Measurements from ENCODE around the gene SLIT3. TPM values are rescaled to one million over a fixed set of nuclear protein-coding genes. Genes with fewer than 3 reads are reported as not detected.

The SLIT3 gene
- total and polyA plus RNA-seq, 9 of the 15 experiments (the other 6 are each of a cell fraction or from before 2014, with no cell fraction given): 0.01 to 0.04 TPM; not detected in 7

DNA sequence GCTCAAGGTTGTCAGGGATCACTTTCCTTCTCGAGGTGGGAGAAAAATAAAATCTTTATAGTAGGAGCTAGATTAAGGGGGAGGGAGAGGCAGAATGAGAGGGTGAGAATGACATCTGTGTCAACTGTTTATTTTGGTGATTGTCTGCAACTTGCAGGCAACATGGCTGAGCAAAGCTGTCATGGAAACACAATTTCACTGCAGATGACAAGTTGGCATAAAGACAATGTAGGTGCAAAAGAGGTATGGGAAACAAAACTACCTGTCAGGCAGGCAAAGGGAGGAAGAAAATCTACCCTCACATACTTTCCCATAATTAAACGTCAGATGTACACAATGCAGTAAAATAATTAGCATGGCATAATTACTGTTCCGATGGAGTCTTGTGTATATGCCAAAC lies 167.4 kb downstream of the SLIT3 start:
- Histone ChIP-seq H3K4me2 (ENCODE audit: insufficient read depth, low read length) (no peak overlapping the region), H3K79me2 (ENCODE audit: control insufficient read depth, insufficient read depth, low read length) (no peaks in the 10 kb centered on the region), H3K27me3 (ENCODE audit: control insufficient read depth in 2 of 2, insufficient read depth in 2 of 2, low read length in 2 of 2) (peaks cover 0 to 7% of the 10 kb centered on the region in 2 experiments; a peak in 2 of 5 replicates), H3K4me3 (no peak overlapping the region), H3K9ac (ENCODE audit: insufficient read depth in 1 of 2, low read depth in 2 of 2, low read length in 2 of 2) (no peak overlapping the region), H3K36me3 (ENCODE audit: control insufficient read depth, insufficient read depth, low read length) (no peaks in the 10 kb centered on the region), H2AFZ (ENCODE audit: low read depth, low read length) (no peak overlapping the region), H4K20me1 (replicated peaks; ENCODE audit: control insufficient read depth, insufficient read depth, low read length) (no peaks in the 10 kb centered on the region), H3K27ac (ENCODE audit: extremely low read depth, low read depth, low read length) (no peak overlapping the region), H3K9me1 (ENCODE audit: control insufficient read depth, insufficient read depth, low read length) (no peaks in the 10 kb centered on the region), H3K9me3 (replicated peaks; ENCODE audit: control insufficient read depth, insufficient read depth, low read depth, low read length) (no peaks in the 10 kb centered on the region), H3K4me1 (replicated peaks in 1 of 2; ENCODE audit: control insufficient read depth in 2 of 2, insufficient read depth in 2 of 2, low read length in 2 of 2) (no peaks in the 10 kb centered on the region)
- WGBS (ENCODE audit: insufficient coverage, low coverage, missing lambda C conversion rate): 0% methylated on average over 3 of the region's 3 CpGs
- intact Hi-C loops (cut with micrococcal nuclease) (no loop called here), in situ Hi-C loops (cut with MboI) (no loop called here)
- BruUV-seq (replicated peaks): no TSS peak
- ATAC-seq (no peak), FAIRE-seq (no peak), DNase-seq (ENCODE audit: extremely low read depth in 1 of 4, low spot score in 3 of 4) (no peak)
- ChIA-PET CTCF (ENCODE audit: low intra/inter-chr PET ratio) (no interaction called here), POLR2A (no interaction called here)
- TF ChIP-seq, protein P1, sequence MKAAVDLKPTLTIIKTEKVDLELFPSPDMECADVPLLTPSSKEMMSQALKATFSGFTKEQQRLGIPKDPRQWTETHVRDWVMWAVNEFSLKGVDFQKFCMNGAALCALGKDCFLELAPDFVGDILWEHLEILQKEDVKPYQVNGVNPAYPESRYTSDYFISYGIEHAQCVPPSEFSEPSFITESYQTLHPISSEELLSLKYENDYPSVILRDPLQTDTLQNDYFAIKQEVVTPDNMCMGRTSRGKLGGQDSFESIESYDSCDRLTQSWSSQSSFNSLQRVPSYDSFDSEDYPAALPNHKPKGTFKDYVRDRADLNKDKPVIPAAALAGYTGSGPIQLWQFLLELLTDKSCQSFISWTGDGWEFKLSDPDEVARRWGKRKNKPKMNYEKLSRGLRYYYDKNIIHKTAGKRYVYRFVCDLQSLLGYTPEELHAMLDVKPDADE (conservative IDR thresholded peaks at IDR 0.05; ENCODE audit: control insufficient read depth, low read depth, low read length): no peak
- TF ChIP-seq WHSC1 (IDR thresholded peaks at IDR 0.05; ENCODE audit: low read length) (no peak), ELF1 (tag; IDR thresholded peaks at IDR 0.05) (no peak), ASH1L (IDR thresholded peaks at IDR 0.05; ENCODE audit: borderline replicate concordance, low read depth, partially characterized antibody) (no peak), HDAC3 (IDR thresholded peaks at IDR 0.05; ENCODE audit: borderline replicate concordance, partially characterized antibody) (no peak), PYGO2 (tag; IDR thresholded peaks at IDR 0.05) (no peak), HMG20A (CRISPR knock-in tag; conservative IDR thresholded peaks at IDR 0.05) (no peak), ZNF12 (CRISPR knock-in tag; IDR thresholded peaks at IDR 0.05) (no peak), MBD2 (IDR thresholded peaks at IDR 0.05; ENCODE audit: borderline replicate concordance, low read depth) (no peak), ZNF77 (CRISPR knock-in tag; IDR thresholded peaks at IDR 0.05) (no peak), ZNF507 (tag; conservative IDR thresholded peaks at IDR 0.05) (no peak), MAFF (IDR thresholded peaks at IDR 0.05; ENCODE audit: low read length) (no peak)
- TF ChIP-seq, protein P2, sequence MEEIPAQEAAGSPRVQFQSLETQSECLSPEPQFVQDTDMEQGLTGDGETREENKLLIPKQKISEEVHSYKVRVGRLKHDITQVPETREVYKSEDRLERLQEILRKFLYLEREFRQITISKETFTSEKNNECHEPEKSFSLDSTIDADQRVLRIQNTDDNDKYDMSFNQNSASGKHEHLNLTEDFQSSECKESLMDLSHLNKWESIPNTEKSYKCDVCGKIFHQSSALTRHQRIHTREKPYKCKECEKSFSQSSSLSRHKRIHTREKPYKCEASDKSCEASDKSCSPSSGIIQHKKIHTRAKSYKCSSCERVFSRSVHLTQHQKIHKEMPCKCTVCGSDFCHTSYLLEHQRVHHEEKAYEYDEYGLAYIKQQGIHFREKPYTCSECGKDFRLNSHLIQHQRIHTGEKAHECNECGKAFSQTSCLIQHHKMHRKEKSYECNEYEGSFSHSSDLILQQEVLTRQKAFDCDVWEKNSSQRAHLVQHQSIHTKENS (CRISPR knock-in tag; IDR thresholded peaks at IDR 0.05): no peak
- TF ChIP-seq, protein P3, sequence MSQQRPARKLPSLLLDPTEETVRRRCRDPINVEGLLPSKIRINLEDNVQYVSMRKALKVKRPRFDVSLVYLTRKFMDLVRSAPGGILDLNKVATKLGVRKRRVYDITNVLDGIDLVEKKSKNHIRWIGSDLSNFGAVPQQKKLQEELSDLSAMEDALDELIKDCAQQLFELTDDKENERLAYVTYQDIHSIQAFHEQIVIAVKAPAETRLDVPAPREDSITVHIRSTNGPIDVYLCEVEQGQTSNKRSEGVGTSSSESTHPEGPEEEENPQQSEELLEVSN (IDR thresholded peaks at IDR 0.05; ENCODE audit: borderline replicate concordance in 1 of 2, extremely low read depth in 1 of 2, insufficient read depth in 1 of 2, insufficient read length in 1 of 2, low read depth in 1 of 2, low read length in 1 of 2, poor library complexity in 1 of 2, severe bottlenecking in 1 of 2): no peak
